PC-3 (cell line): ENCODE measurements around the gene RGS5. TPM values are rescaled to one million over a fixed set of nuclear protein-coding genes. Genes with fewer than 3 reads are reported as not detected.

Experiments
- ATAC-seq: fragments of 200-7000 bp; cut with Tn5 transposase; 2 replicates; pipeline ENCODE4 v1.9.1; 2020; ENCODE audit warnings: mild to moderate bottlenecking, moderate library complexity
- BruUV-seq: library from RNA; stranded (reverse); fragments of 400-500 nt; replicated peaks from 2 replicates; lab custom pipeline; 2021; lab: Mats Ljungman, UMichigan
- CTCF ChIA-PET: fragments of 300-600 bp; sonication (Branson Sonifier 250); formaldehyde crosslinking; loops from one replicate; lab custom pipeline; 2022; ENCODE audit warnings: antibody characterized with exemption; lab: Charles Lee
- POLR2A ChIA-PET: fragments of 300-600 bp; sonication (Branson Sonifier 250); formaldehyde crosslinking; loops from one replicate; lab custom pipeline; 2022; ENCODE audit warnings: antibody characterized with exemption; ENCODE audit not compliant: unreplicated experiment; lab: Charles Lee
- DNase-seq: peaks from one replicate; pipeline ENCODE4 v3.0.0-alpha.2; 2015
- H2AFZ ChIP-seq: fragments of 300-600 bp; sonication (generic); 2 replicates; pipeline ENCODE4 v1.6.0; 2016; ENCODE audit warnings: antibody characterized with exemption, low read length
- H3F3A ChIP-seq: fragments of 300-600 bp; sonication (generic); one replicate; pipeline ENCODE4 v1.6.0; 2017; ENCODE audit warnings: antibody characterized with exemption, low read length, control low read depth, mild to moderate bottlenecking; ENCODE audit not compliant: unreplicated experiment
- H3K27ac ChIP-seq: fragments of 300-600 bp; sonication (generic); 2 replicates; pipeline ENCODE4 v1.5.1; 2016; ENCODE audit warnings: mild to moderate bottlenecking, low read length
- H3K27me3 ChIP-seq: fragments of 300-600 bp; sonication (generic); 2 replicates; pipeline ENCODE4 v1.6.1; 2016; ENCODE audit warnings: low read length, mixed read lengths
- H3K36me3 ChIP-seq: fragments of 300-600 bp; sonication (generic); 2 replicates; pipeline ENCODE4 v1.6.1; 2016; ENCODE audit warnings: low read depth, mixed run types, low read length, mixed read lengths
- H3K4me1 ChIP-seq: fragments of 300-600 bp; sonication (generic); 2 replicates; pipeline ENCODE4 v1.5.1; 2016; ENCODE audit warnings: low read length; ENCODE audit not compliant: insufficient read depth
- H3K4me2 ChIP-seq: fragments of 300-600 bp; sonication (generic); 2 replicates; pipeline ENCODE4 v1.6.0; 2016; ENCODE audit warnings: low read length
- H3K4me3 ChIP-seq: fragments of 300-600 bp; sonication (generic); 2 replicates; pipeline ENCODE4 v1.5.1; 2016; ENCODE audit warnings: mild to moderate bottlenecking, low read length, mixed read lengths
- H3K79me2 ChIP-seq: fragments of 300-600 bp; sonication (generic); 2 replicates; pipeline ENCODE4 v1.6.1; 2017; ENCODE audit warnings: low read length, mixed read lengths
- H3K9ac ChIP-seq: fragments of 300-600 bp; sonication (generic); 2 replicates; pipeline ENCODE4 v1.6.0; 2016; ENCODE audit warnings: mild to moderate bottlenecking, low read length
- H3K9me2 ChIP-seq: fragments of 300-600 bp; sonication (generic); replicated peaks from 2 replicates; pipeline ENCODE4 v1.6.1; 2016; ENCODE audit warnings: mixed run types, low read length, mixed read lengths
- H3K9me3 ChIP-seq: fragments of 300-600 bp; sonication (generic); 2 replicates; pipeline ENCODE4 v1.6.1; 2016; ENCODE audit warnings: low read length, mixed read lengths
- H4K20me1 ChIP-seq: fragments of 300-600 bp; sonication (generic); 2 replicates; pipeline ENCODE4 v1.6.1; 2016; ENCODE audit warnings: low read length, mixed read lengths
- EZH2 ChIP-seq: fragments of 300-600 bp; sonication (generic); IDR thresholded peaks from one replicate; pipeline ENCODE4 v1.6.1; 2017; ENCODE audit warnings: antibody characterized with exemption, mild to moderate bottlenecking, low read length; ENCODE audit not compliant: unreplicated experiment
- EZH2phosphoT487 ChIP-seq: fragments of 300-600 bp; sonication (generic); IDR thresholded peaks from 2 replicates; pipeline ENCODE4 v1.6.1; 2018; ENCODE audit warnings: mild to moderate bottlenecking, antibody characterized with exemption, low read length, borderline replicate concordance
- intact Hi-C: fragments of 100-400 bp; cut with micrococcal nuclease; formaldehyde crosslinking; loops from 2 replicates; pipeline ENCODE4 v1.9.0; 2023
- total RNA-seq: library from RNA; depleted of rRNA; stranded (reverse); fragments of >200 nt; gene quantifications from 2 replicates; pipeline ENCODE4 v1.2.3, GENCODE V29; 2014
- TF ChIP-seq, protein P1 (sequence below): fragments of 300-600 bp; sonication (generic); conservative IDR thresholded peaks from 2 replicates; pipeline ENCODE4 v1.5.1; 2017; ENCODE audit warnings: antibody characterized with exemption, low read depth, mild to moderate bottlenecking, low read length

Gene RGS5
- total RNA-seq, 1 experiment from 2014 or later: 5.0 TPM

GRCh38 chr1:163213626-163214025 lies 10.9 kb upstream of the RGS5 start:
- Histone ChIP-seq H4K20me1 (no peaks in the 10 kb centered on the region), H3K4me3 (no peak overlapping the region), H3K27me3 (peaks cover 24% of the 10 kb centered on the region; the same call in 1 of the 2 replicates), H2AFZ (no peak overlapping the region), H3K27ac (no peak overlapping the region), H3K4me1 (no peaks in the 10 kb centered on the region), H3K4me2 (no peak overlapping the region), H3K79me2 (no peaks in the 10 kb centered on the region), H3F3A (no peaks in the 10 kb centered on the region), H3K9me3 (no peaks in the 10 kb centered on the region), H3K9ac (no peak overlapping the region), H3K9me2 (no peaks in the 10 kb centered on the region), H3K36me3 (no peaks in the 10 kb centered on the region)
- intact Hi-C loops: no loop called here
- BruUV-seq: no TSS peak
- no peak for TF ChIP-seq EZH2phosphoT487
- TF ChIP-seq, protein P1, sequence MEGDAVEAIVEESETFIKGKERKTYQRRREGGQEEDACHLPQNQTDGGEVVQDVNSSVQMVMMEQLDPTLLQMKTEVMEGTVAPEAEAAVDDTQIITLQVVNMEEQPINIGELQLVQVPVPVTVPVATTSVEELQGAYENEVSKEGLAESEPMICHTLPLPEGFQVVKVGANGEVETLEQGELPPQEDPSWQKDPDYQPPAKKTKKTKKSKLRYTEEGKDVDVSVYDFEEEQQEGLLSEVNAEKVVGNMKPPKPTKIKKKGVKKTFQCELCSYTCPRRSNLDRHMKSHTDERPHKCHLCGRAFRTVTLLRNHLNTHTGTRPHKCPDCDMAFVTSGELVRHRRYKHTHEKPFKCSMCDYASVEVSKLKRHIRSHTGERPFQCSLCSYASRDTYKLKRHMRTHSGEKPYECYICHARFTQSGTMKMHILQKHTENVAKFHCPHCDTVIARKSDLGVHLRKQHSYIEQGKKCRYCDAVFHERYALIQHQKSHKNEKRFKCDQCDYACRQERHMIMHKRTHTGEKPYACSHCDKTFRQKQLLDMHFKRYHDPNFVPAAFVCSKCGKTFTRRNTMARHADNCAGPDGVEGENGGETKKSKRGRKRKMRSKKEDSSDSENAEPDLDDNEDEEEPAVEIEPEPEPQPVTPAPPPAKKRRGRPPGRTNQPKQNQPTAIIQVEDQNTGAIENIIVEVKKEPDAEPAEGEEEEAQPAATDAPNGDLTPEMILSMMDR: no peak
- POLR2A ChIA-PET: no interaction called here
- ATAC-seq: no peak
- CTCF ChIA-PET: no interaction called here
- no peak for DNase-seq

- Histone ChIP-seq H3K79me2 (no peaks in the 10 kb centered on the region), H3K9ac (no peak overlapping the region), H3K4me2 (no peak overlapping the region), H4K20me1 (no peaks in the 10 kb centered on the region), H3K4me1 (no peaks in the 10 kb centered on the region), H2AFZ (no peak overlapping the region), H3K4me3 (no peak overlapping the region), H3K27me3 (peaks cover 24% of the 10 kb centered on the region; the same call in 1 of the 2 replicates), H3K36me3 (no peaks in the 10 kb centered on the region), H3K9me3 (no peaks in the 10 kb centered on the region), H3K9me2 (no peaks in the 10 kb centered on the region), H3K27ac (no peak overlapping the region), H3F3A (no peaks in the 10 kb centered on the region)
- DNase-seq (no peak), ATAC-seq (no peak)
- no TSS peak for BruUV-seq
- TF ChIP-seq, protein P1: no peak
- TF ChIP-seq EZH2: no peak
- no peak for TF ChIP-seq EZH2phosphoT487
- intact Hi-C loops: no loop called here
- ChIA-PET CTCF (no interaction called here), POLR2A (no interaction called here)
Observed at GRCh38 chr1:163211667-163212066, 9.0 kb upstream of the RGS5 start.

DNA sequence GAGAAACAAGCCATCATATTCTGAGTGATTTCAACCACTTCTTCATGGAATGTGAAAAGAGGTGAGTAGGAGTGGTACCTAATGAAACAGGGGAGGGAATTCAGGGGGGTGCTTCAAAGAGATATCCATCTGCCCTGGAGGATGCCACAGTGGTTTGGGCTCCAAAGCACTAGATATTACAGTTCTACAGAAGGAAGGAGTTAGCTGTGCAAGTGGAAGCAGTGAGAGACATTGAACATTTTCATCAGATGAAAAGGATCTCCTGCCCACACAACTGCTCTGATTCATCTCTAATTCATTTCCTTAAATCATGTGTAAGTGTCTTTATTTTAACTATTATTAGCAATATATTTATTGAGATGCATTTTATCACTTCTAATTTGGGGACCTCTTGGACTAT lies 2.8 kb upstream of the RGS5 start:
- Histone ChIP-seq H3K4me2 (no peak overlapping the region), H3K27ac (no peak overlapping the region), H3K9me3 (no peaks in the 10 kb centered on the region), H4K20me1 (no peaks in the 10 kb centered on the region), H3K9me2 (no peaks in the 10 kb centered on the region), H3K27me3 (peaks cover 3% of the 10 kb centered on the region; the same call in 1 of the 2 replicates), H3K9ac (no peak overlapping the region), H3K36me3 (no peaks in the 10 kb centered on the region), H3F3A (no peaks in the 10 kb centered on the region), H2AFZ (no peak overlapping the region), H3K79me2 (no peaks in the 10 kb centered on the region), H3K4me1 (no peaks in the 10 kb centered on the region), H3K4me3 (no peak overlapping the region)
- no peak for TF ChIP-seq EZH2
- TF ChIP-seq, protein P1: no peak
- no peak for TF ChIP-seq EZH2phosphoT487
- DNase-seq (no peak), ATAC-seq (peak; percentile 51)
- intact Hi-C loops: no loop called here
- no TSS peak for BruUV-seq
- ChIA-PET CTCF (no interaction called here), POLR2A (interaction anchor here (0.8 kb wide), 1 partner anchor 12 kb away, joined by 5 read pairs; no protein-coding TSS in a partner anchor)
